ENCODE results near the gene CHRNG. TPM values are rescaled to one million over a fixed set of nuclear protein-coding genes. Genes with fewer than 3 reads are reported as not detected.

Gene CHRNG
- polyA plus RNA-seq, 1 donor from 2014 or later, result not detected

DNA sequence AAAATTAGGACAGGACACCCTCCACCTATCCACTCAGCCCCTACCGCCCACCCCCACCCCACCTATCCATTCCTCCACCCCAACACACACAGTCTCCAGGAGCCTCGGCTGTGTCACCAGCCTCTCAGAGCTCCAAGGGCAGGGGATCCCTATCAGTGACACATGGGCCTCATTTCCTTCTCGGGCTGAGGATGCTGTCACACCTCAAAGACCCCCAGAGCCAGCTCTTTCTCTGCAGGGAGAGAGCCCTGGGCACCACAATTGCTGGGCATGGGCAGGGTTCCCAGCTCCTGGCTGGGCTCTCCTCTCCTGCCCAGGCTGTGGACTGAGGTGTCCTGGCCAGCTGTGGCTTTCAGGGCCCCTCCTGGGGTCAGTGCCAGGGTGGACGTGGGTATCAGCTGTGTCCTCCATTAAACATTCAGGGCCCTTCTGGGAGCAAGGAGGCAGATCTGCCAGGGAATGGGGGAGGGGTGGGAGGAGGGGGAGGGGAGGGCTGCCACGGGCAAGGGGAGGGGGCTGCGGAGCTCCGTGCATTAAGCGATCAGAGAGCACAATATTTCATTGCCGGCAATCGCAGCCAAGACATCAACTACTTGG is 37.6 kb upstream of the CHRNG start:
- Mint-ChIP-seq H3K27me3 (peaks cover 35% of the 10 kb centered on the region), H3K36me3 (no peaks in the 10 kb centered on the region), H3K27ac (no peak overlapping the region), H3K4me3 (peak overlapping the region in 2 of 4 donors; percentile 8 to 58), H3K4me1 (peaks cover 0 to 3% (median 3%) of the 10 kb centered on the region in 3 donors), H3K9me3 (peaks cover 0 to 2% (median 0%) of the 10 kb centered on the region in 3 donors)

GRCh38 chr2:232502511-232502910 is 37.0 kb upstream of the CHRNG start:
- Mint-ChIP-seq H3K9me3 (peaks cover 0 to 2% (median 0%) of the 10 kb centered on the region in 3 donors), H3K27ac (no peak overlapping the region), H3K4me3 (peak overlapping the region in 3 of 4 donors; percentile 48 to 83 (median 57)), H3K4me1 (peaks cover 0 to 3% (median 3%) of the 10 kb centered on the region in 3 donors), H3K36me3 (no peaks in the 10 kb centered on the region), H3K27me3 (peaks cover 35% of the 10 kb centered on the region)

DNA sequence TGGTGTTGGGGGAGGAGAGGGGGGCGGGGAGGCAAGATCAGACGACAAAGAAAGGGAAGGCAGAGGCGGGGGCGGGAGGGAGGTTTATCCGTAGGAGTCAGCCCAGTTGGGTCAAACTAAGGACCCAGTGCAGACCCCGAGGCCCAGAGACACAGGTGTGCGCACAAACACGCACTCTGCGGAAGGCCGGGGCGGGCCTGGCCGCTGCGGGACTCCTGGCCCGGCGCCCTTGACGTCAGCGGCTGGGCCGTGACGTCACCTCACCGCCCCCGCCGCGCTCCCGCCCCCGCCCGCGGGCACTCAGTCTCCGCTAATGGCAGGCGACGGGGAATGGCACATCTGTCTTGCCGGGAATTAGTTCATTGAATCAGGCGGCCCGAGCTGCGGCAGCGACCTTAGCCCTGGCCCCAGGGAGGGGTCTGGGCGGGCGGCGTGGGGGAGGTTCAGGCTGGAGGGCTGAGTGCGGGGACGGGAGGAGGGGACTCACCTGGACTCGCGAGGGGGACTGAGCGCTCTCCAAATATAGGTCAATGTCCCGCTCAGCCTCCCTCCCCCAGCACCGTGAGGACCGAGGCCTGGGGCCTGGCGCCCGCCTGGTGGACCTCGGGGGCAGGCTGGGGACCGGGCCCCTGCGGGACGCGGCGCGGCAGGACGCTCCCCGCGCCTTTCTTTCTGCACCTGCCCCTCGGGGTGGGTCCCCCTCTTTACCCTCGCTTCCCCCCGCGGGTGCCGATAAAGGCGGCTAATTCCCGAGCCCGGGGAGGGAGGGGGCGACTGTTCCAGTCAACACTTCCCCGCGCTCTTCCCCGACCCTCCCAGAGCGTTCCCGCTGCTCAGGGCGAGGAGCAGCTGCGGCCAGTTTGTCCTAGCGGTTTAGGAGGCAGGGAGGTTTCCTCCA is 36.3 kb upstream of the CHRNG start:
- Mint-ChIP-seq H3K36me3 (no peaks in the 10 kb centered on the region), H3K4me1 (peaks cover 0 to 3% (median 3%) of the 10 kb centered on the region in 3 donors), H3K4me3 (peak overlapping the region in 1 of 4 donors; percentile 41), H3K27me3 (peaks cover 35% of the 10 kb centered on the region), H3K9me3 (peaks cover 0 to 2% (median 0%) of the 10 kb centered on the region in 3 donors), H3K27ac (peak overlapping the region in 1 of 3 donors; percentile 90)

DNA sequence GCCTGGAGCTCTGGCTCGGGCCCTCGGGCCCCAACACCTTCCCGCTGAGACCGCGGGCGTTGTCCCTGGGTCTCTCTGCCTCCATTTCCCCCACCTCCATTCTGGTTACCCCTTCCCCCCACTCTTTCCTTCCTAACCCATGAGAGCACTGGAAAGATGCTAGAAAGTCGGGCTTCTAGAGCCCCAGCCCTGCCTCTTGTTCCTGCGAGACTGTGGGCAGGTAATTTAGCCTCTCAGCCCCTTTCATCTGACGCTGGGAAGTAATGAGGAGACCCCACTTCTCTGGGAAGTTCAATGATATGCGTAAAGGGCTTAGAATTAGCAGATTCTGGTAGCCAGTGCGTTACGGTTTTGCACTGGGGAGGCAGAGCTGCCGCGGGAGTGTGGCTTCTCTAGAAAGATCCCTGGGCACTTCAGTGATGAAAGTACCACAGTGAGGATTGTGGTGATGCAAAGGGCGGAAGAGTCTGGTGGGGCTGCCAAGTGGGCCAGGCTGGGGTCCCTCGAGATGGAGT is 35.6 kb upstream of the CHRNG start:
- Mint-ChIP-seq H3K27ac (peak overlapping the region in 2 of 3 donors; percentile 59 to 90), H3K4me1 (peaks cover 0 to 3% (median 3%) of the 10 kb centered on the region in 3 donors), H3K27me3 (peaks cover 34% of the 10 kb centered on the region), H3K9me3 (no peaks in the 10 kb centered on the region), H3K4me3 (peak overlapping the region in 3 of 4 donors; percentile 41 to 74 (median 57)), H3K36me3 (no peaks in the 10 kb centered on the region)

DNA sequence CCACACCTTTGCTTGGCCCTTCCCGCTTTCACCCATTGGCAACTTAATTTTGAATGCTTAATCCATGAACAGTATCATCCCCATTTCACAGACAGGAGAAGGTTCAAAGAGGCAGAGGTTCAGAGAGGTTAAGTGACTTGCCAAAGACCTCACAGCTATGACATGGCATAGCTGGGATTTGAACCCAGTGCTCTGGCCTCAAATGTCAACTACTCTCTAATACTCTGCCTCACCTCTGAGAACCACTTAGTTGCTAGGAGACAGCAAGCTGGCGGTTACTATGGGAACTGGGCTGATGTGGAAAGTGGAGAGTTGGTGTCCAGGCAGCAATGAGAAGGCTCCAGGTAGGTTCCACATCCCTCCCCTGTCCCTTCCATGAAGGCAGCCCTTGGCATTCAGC is 35.1 kb upstream of the CHRNG start:
- Mint-ChIP-seq H3K27me3 (peaks cover 32% of the 10 kb centered on the region), H3K36me3 (no peaks in the 10 kb centered on the region), H3K4me3 (peak overlapping the region in 1 of 4 donors; percentile 81), H3K27ac (peak overlapping the region in 1 of 3 donors; percentile 90), H3K4me1 (peaks cover 0 to 3% (median 3%) of the 10 kb centered on the region in 3 donors), H3K9me3 (no peaks in the 10 kb centered on the region)

- peaks cover 25% of the 10 kb centered on the region for H3K27me3 Mint-ChIP-seq
- H3K27ac Mint-ChIP-seq, result no peak overlapping the region
- H3K36me3 Mint-ChIP-seq, result no peaks in the 10 kb centered on the region
Observed at GRCh38 chr2:232505856-232506255, 33.6 kb upstream of the CHRNG start.

DNA sequence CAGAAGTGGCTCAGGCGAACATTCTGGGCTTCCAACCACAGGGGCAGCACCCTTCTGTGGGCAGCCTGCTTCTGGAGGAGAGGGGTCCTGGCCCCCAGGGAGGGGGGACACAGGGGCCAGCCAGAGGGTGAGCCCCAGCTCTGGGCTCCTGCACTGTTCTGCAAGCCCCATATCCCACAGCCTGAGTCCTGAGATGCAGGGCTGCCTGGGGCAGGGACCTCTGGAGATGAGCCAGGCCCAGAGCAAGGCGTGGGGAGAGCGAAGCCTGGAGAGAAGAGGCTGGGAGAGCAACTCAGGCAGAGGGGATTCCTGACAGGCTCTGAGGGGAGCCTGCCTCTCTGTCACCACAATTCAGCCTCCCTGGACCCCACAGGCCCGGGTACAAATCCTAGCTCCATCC is 32.8 kb upstream of the CHRNG start:
- Mint-ChIP-seq H3K4me1 (peaks cover 0 to 3% (median 3%) of the 10 kb centered on the region in 3 donors), H3K9me3 (no peaks in the 10 kb centered on the region), H3K4me3 (no peak overlapping the region), H3K27ac (no peak overlapping the region), H3K27me3 (peaks cover 23% of the 10 kb centered on the region), H3K36me3 (no peaks in the 10 kb centered on the region)

More at GRCh38 chr2:232505856-232506255, 33.6 kb upstream of the CHRNG start:
- peak overlapping the region in 1 of 4 donors; percentile 70 for H3K4me3 Mint-ChIP-seq
- no peaks in the 10 kb centered on the region for H3K9me3 Mint-ChIP-seq
- peaks cover 0 to 3% (median 3%) of the 10 kb centered on the region in 3 donors for H3K4me1 Mint-ChIP-seq

DNA sequence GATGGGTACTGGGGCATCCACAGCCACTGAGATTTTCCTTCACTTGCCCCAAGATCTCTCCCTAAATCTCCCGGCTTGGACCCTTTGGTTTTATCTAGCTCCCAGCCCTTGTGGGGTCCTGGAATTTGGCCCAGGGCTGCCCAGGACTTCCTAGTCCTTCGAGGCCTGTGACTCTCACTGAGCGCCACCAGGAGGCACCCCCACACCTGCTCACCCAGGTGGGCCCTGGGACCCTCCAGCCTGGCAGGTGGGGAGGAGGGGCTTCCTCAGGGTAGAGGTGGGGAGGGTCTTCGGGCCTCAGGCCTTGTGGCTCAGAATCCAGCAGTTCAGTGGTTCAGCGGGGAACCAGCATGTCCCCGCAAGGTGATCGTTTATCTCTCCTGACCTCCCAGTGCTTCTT is 31.2 kb upstream of the CHRNG start:
- Mint-ChIP-seq H3K4me1 (peaks cover 0 to 3% (median 3%) of the 10 kb centered on the region in 3 donors), H3K36me3 (no peaks in the 10 kb centered on the region), H3K9me3 (no peaks in the 10 kb centered on the region), H3K4me3 (no peak overlapping the region), H3K27me3 (peaks cover 17% of the 10 kb centered on the region), H3K27ac (no peak overlapping the region)

GRCh38 chr2:232511336-232511890 is 28.1 kb upstream of the CHRNG start:
- Mint-ChIP-seq H3K36me3 (no peaks in the 10 kb centered on the region), H3K4me3 (no peak overlapping the region), H3K27ac (no peak overlapping the region), H3K4me1 (no peaks in the 10 kb centered on the region), H3K27me3 (peaks cover 1% of the 10 kb centered on the region), H3K9me3 (no peaks in the 10 kb centered on the region)

- H3K9me3 Mint-ChIP-seq, result no peaks in the 10 kb centered on the region
- no peaks in the 10 kb centered on the region for H3K36me3 Mint-ChIP-seq
- H3K4me1 Mint-ChIP-seq, result no peaks in the 10 kb centered on the region
- no peak overlapping the region for H3K4me3 Mint-ChIP-seq
- H3K27me3 Mint-ChIP-seq, result peaks cover 2% of the 10 kb centered on the region
- H3K27ac Mint-ChIP-seq, result peak overlapping the region in 1 of 3 donors; percentile 71
Observed at GRCh38 chr2:232512602-232513001, 26.9 kb upstream of the CHRNG start.

DNA sequence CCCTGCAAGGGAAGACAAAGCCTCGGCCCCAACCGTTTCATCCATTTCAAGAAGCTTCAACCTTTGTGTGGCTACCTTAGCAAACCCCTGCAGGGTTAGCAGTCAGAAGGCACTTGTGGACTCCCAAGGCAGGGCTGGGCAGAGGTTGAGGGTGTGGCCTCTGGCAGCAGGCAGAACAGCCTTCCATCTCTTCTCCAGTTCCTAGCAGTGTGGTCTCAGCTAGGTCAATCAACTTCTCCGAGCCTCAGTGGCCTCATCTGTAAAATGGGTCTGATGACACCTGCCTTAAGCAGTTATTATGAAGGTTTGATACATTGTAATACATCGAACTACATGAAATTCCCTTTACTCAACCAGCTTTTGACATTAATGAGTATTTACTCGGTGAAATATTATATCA is 26.1 kb upstream of the CHRNG start:
- H3K4me1 Mint-ChIP-seq, result no peaks in the 10 kb centered on the region
- H3K27ac Mint-ChIP-seq, result no peak overlapping the region
- H3K27me3 Mint-ChIP-seq, result peaks cover 7% of the 10 kb centered on the region
- H3K4me3 Mint-ChIP-seq, result no peak overlapping the region
- no peaks in the 10 kb centered on the region for H3K9me3 Mint-ChIP-seq
- no peaks in the 10 kb centered on the region for H3K36me3 Mint-ChIP-seq

- Mint-ChIP-seq H3K27ac (no peak overlapping the region), H3K4me3 (no peak overlapping the region), H3K9me3 (no peaks in the 10 kb centered on the region), H3K27me3 (peaks cover 13% of the 10 kb centered on the region), H3K36me3 (no peaks in the 10 kb centered on the region), H3K4me1 (no peaks in the 10 kb centered on the region)
Observed at GRCh38 chr2:232515639-232516038, 23.9 kb upstream of the CHRNG start.

DNA sequence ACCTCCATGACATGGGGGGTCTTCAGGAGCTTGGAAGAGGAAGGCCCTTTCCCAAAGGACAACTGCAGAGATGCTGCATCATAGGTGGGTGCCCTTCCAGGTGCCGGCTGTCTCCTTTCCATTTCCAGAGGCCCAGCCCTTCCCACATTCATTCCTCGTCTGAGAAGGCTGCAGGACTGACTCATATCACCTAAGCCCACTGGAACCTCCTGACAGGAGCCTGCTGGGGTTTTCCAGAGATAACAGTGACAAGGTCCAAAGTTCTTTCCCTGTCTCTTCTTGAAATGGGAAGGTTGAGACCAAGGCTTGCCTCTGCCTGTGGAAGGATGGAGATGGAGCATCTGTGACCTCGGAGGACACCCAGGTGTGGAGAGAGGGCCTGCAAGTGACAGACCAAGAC is 22.9 kb upstream of the CHRNG start:
- Mint-ChIP-seq H3K36me3 (no peaks in the 10 kb centered on the region), H3K4me1 (peaks cover 0 to 2% (median 2%) of the 10 kb centered on the region in 3 donors), H3K9me3 (no peaks in the 10 kb centered on the region), H3K4me3 (no peak overlapping the region), H3K27ac (no peak overlapping the region), H3K27me3 (peaks cover 16% of the 10 kb centered on the region)

DNA sequence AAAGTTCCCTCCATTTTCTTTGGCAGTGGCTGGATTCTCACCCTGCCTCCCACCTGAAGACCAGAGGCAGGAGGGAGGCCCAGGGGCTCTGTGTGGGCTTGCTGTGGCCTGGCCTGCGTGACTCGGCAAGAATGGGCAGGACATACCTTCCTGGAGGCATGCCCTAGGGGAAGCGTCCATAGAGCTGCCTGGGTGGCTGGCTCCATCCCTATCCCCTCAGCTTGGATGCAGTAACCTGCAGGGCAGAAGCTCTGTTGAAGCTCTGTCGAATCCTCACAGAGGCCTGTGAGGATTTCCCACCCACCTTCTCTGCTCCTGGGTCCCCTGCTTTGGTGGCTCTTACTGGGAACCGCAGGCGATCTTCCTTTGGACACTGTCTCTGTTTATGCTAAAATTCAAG is 20.6 kb upstream of the CHRNG start:
- Mint-ChIP-seq H3K36me3 (no peaks in the 10 kb centered on the region), H3K27me3 (peaks cover 22% of the 10 kb centered on the region), H3K27ac (no peak overlapping the region), H3K4me3 (no peak overlapping the region), H3K9me3 (no peaks in the 10 kb centered on the region), H3K4me1 (peaks cover 0 to 4% (median 2%) of the 10 kb centered on the region in 3 donors)

All from IgD-negative memory B cell (primary cell).